HG03469 (cell line): ENCODE measurements around the gene VTCN1.
"Not testable (repeated sequence)": the region's sequence is repeated elsewhere in the genome, so short reads cannot be mapped to it uniquely, and the experiment has no call there.

ENCODE experiments used
- ATAC-seq: cut with Tn5 transposase; IDR thresholded peaks from one replicate; pipeline ENCODE4 v1.9.1; 2021; ENCODE audit warnings: mild to moderate bottlenecking, moderate library complexity, moderate number of reproducible peaks; ENCODE audit not compliant: unreplicated experiment

Gene VTCN1

DNA sequence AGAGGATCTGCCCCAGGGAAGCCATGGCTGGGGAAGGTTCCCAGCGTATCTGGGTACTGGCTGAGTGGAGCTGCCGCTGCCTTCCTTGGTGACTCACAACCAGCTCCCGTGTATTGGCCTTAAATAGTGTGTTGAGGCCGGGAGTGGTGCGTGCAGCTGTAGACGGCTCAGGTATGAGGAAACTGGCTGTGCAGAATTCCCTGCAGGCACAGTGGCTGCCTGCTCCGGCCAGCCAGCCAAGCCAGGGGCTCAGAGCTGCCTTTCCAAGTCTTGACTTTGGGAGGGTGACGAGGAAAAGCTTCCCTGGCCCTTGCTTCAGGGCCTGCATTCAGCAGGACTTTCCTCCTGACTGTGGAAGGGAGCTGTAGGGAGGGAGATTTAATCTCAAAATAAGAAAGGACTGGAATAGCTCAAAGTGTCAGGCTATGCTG, at the start of gene VTCN1:
TSS of gene VTCN1 (minus strand) at position 97 of the 431 bp plus-strand sequence. CDS start at position 25, 72 bp downstream.
- ATAC-seq, result no peak

GRCh38 chr1:117258791-117259190, 48.1 kb upstream of the VTCN1 start:
- no peak for ATAC-seq

DNA sequence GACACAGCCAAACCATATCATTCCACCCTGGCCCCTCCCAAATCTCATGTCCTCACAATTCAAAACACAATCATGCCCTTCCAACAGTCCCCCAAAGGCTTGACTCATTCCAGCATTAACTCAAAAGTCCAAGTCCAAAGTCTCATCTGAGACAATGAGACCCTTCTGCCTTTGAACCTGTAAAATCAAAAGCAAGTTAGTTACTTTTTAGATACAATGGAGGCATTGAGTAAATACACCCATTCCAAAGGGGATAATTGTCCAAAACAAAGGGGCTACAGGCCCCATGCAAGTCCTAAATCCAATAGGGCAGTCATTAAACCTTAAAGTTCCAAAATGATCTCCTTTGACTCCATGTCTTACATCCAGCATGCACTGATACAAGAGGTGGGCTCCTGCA, 47.3 kb upstream of the VTCN1 start:
- ATAC-seq, result not testable (repeated sequence)

- ATAC-seq, result no peak
Observed at GRCh38 chr1:117257291-117257690, 46.6 kb upstream of the VTCN1 start.

GRCh38 chr1:117250061-117250606, 39.4 kb upstream of the VTCN1 start:
- ATAC-seq, result no peak

DNA sequence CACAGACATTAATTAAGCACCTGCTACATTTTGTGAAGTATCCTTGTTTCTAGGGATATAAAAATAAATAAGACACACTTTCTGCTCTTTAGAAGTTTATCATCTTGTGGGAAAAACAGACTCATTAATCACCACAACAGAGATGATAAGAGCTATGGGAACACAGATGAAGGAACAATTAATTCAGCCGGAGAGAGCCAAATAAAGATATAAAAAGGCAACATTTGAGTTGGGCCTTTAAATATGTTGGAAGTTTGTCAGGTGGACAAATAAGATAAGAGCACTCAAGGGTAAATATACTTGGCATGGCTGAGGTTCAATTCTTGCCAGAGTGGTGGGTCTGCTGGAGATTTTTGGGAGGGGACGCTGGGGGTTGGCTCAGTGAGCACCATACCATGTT, 34.2 kb upstream of the VTCN1 start:
- ATAC-seq, result no peak

DNA sequence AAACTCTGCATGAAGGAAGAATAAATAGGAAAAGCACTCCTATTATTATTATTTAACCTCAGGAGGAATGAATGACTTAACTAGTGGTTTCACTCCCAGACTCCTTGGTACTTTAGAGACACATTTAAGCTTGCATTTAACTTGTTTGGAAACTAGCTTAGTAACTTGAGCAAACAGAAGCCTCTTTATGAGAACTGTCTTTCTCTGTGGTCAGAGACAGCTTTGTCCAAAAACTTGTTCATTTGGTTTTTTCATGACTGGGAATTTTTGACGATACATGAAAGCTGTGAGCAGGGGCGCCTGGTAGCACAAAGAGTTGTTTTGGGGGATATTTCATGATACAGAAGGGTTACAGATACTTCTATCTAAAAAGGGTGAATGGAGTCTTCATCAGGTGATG, 33.6 kb upstream of the VTCN1 start:
- no peak for ATAC-seq

DNA sequence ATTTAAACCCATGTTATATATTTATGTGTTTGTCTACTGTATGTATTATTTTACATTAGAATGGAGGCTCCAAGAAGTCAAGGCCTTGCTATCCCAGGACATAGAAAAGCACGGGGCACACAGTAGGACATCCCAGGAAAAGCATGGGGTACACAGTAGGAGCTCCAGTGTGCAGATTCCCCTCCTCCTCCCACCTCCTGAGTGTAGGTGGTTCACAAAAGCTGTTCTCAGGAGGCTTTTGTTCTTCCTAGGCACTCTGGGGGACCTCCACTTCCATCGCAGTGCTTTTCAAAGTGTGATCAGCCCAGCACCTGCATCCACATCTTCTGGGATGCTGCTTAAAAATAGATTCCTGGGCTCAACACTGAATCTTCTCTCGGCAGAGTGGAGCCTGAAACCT, 30.8 kb upstream of the VTCN1 start:
- no peak for ATAC-seq

DNA sequence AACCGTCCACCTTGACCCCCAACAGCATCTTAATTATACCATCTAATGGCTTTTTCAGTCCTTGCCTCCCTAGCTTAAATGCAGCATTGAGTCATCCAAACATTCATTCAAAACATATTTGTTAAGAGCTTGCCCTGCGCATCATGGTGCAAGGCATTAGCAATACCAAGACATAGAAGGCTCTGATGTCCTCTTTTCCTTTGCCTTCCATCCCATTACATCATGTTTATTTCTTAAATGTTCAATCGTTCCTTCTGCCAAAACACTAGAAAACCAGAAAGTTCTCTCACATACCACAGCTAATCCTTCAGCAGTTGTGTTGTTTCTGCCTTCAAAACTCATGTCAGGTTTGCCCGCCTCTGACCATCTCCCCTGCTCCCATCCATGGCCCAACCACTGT, 29.8 kb upstream of the VTCN1 start:
- ATAC-seq, result no peak

GRCh38 chr1:117239467-117239866, 28.7 kb upstream of the VTCN1 start:
- ATAC-seq, result no peak

DNA sequence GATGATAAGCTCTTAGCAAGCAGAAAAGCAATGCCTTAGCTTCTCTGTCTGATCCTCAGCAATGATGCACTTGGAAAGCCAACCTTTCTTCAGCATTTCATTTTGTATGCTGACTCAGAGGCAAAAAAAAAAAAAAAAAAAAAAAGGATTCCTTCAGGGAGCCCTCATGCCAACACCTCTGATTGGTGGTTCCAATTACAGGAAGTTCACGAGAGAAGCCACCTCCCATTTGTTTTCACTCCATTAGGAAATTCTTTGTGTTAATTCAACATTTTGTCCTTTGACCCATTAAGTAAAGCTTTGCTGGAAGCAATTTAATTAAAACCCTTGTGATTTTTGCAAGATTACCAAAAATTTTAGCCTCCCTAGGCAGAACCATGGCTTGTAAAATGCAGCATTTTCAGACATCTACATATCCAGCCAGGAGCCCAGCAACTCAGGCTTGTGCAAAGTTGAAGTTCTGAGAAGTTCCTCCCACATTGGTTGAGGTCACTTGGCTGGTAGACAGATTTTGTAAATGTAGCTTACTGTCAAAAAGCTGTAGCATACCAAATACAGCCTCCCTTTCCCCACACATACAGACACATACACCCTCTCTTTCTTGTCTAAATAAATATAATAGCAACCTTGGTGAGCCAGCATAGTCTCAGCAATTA, 27.1 kb upstream of the VTCN1 start:
- ATAC-seq, result no peak

DNA sequence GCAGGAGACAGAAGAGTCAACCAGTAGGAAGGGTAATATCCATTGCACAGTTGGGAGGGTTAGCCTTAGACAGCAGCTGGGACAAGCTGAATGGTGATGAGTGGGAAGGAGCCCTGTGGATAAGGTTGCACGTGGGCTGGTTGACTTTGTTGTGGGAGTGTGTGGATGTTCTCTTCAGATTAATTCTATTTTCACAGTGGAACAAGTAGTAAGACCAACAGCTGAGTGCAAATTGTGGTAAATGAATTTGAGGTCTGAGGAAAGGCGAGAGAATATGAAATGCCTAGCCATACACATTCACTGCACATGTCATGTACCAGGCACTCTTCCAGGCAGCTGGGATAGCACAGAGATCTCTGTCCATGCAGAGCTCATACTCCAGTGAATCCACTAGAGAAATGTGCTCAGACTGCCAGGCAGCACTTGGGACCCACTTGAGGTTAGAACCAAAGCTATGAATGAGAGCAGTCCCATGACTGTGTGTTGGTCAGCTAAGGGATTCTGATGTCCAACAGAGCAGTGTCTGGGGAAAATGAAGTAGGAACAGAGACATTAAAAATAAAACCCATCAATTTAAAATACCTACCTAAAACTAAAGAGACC, 25.2 kb upstream of the VTCN1 start:
- no peak for ATAC-seq

- ATAC-seq, result no peak
Observed at GRCh38 chr1:117232531-117232930, 21.8 kb upstream of the VTCN1 start.

- ATAC-seq, result no peak
Observed at GRCh38 chr1:117231748-117232373, 21.1 kb upstream of the VTCN1 start.

DNA sequence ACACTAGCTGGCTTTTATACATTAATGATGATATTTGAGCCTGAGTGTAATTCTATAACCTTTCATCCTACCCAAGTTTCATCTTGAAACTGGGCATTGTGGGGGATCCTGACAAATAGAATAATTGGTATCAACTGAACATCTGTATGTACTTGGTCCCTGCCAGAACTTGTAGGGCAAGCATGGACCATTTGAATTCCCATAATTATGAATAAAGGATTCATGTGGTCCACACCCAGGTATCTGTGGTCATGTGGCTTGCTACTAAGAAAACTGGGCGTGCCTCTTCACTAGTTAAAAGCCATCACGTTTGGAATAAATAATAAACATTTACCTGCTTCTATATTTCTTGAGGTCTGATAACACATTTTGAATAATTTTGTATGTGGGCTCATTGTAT, 20.6 kb upstream of the VTCN1 start:
- ATAC-seq, result no peak

GRCh38 chr1:117229217-117229616, 18.5 kb upstream of the VTCN1 start:
- ATAC-seq, result no peak

DNA sequence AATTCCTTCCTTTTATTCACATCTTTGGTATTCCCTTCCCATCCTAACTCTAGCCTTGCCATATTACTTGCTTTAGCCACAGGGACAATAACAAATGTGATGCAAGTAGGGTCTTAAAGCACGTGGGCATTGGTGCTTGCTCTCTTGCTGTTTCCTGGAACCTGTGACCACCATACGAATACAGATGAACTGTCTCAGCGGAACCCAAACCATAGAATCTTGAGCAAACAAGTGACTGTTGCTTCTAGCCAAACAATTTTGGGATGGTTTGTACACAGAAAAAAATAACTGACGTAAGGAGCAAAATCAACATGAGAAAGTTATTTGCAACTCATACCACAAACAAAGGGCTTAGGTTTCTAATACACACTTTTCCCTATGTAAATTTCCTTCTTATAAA, 15.2 kb upstream of the VTCN1 start:
- no peak for ATAC-seq

DNA sequence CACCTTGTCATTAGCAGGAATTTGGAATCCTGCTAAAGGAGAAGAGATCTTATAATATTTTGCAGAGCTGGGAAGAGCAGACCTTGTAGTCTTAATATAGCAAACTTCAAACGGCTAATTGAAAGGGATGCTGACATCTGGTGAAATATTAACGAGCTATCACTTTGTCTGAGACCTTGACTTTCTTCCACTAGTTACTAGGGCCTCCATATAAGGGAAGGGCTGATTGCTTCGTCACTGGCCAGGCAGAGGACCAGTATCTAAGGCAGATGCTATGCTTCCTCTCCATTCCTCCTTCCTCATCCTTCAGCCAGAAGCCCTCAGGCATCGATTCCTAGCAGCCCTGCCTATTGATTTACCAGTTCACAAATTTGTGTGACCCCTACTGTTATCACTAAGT, 6.0 kb upstream of the VTCN1 start:
- no peak for ATAC-seq

- no peak for ATAC-seq
Observed at GRCh38 chr1:117215733-117216462, 5.2 kb upstream of the VTCN1 start.

- ATAC-seq, result no peak
Observed at GRCh38 chr1:117215019-117215418, 4.3 kb upstream of the VTCN1 start.

DNA sequence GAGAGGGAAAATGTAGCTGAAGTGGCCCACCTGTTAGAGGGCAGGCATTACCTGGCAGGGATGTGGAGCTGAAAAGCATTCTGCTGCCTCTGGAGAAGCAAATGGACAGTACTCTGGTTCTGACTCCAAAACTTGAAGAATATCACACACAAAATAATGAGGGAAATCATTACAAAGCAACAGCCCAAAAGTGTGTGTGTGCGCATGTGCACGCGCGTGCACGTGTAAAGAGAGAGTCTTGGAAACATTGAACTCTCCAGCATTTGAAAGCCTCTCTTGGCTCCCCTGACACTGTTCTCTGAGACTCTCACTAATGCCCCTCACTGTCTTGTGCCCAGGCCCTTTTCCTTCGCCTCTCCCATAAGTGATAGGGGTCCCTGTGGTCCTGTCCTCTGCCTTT, 2.3 kb upstream of the VTCN1 start:
- no peak for ATAC-seq
